Left hindlimb (tissue), 1 donor: ENCODE measurements around the gene ALDH6A1.

ENCODE experiments used
- DNase-seq: peaks from one replicate; pipeline ENCODE4 v3.0.0-alpha.2; 2018

The ALDH6A1 gene

GRCh38 chr14:74048281-74048680 is 36.0 kb downstream of the ALDH6A1 start:
- no peak for DNase-seq

GRCh38 chr14:74045522-74045921 is 38.7 kb downstream of the ALDH6A1 start:
- no peak for DNase-seq

- DNase-seq, result no peak
Measured at GRCh38 chr14:74042296-74042695, 42.0 kb downstream of the ALDH6A1 start.

- DNase-seq, result no peak
Measured at GRCh38 chr14:74038020-74038859, 46.0 kb downstream of the ALDH6A1 start.

- no peak for DNase-seq
Measured at GRCh38 chr14:74035556-74035955, 48.7 kb downstream of the ALDH6A1 start.

- no peak for DNase-seq
Measured at GRCh38 chr14:74034572-74034971, 49.7 kb downstream of the ALDH6A1 start.

GRCh38 chr14:74029136-74029535 is 55.1 kb downstream of the ALDH6A1 start:
- no peak for DNase-seq

- DNase-seq, result no peak
Measured at GRCh38 chr14:74022346-74022745, 61.9 kb downstream of the ALDH6A1 start.

- DNase-seq, result peak; percentile 35
Measured at GRCh38 chr14:74019408-74020137, 64.7 kb downstream of the ALDH6A1 start.

- DNase-seq, result peak; percentile 91
Measured at GRCh38 chr14:74018586-74019407, 65.5 kb downstream of the ALDH6A1 start, which contains the start of the genes BBOF1 and ENTPD5. Gene BBOF1, plus strand, starts transcription at chr14:74019349. Its CDS starts 130 bp downstream, at chr14:74019479. Gene ENTPD5, minus strand, starts transcription at chr14:74019288. Its CDS starts 31,186 bp downstream, at chr14:73988102.

GRCh38 chr14:74018174-74018585 is 66.1 kb downstream of the ALDH6A1 start:
- DNase-seq, result no peak

- no peak for DNase-seq
Measured at GRCh38 chr14:74015963-74016362, 68.3 kb downstream of the ALDH6A1 start.

- DNase-seq, result no peak
Measured at GRCh38 chr14:74015176-74015575, 69.1 kb downstream of the ALDH6A1 start.

GRCh38 chr14:74014299-74014698 is 70.0 kb downstream of the ALDH6A1 start:
- no peak for DNase-seq

- no peak for DNase-seq
Measured at GRCh38 chr14:74008843-74009499, 75.3 kb downstream of the ALDH6A1 start.
